Measurements from ENCODE around the gene NUP210.
A peak's percentile ranks its signal among the peaks of the same experiment; 100 is the strongest.
"Not testable (repeated sequence)": the region's sequence is repeated elsewhere in the genome, so short reads cannot be mapped to it uniquely, and the experiment has no call there.

The NUP210 gene

DNA sequence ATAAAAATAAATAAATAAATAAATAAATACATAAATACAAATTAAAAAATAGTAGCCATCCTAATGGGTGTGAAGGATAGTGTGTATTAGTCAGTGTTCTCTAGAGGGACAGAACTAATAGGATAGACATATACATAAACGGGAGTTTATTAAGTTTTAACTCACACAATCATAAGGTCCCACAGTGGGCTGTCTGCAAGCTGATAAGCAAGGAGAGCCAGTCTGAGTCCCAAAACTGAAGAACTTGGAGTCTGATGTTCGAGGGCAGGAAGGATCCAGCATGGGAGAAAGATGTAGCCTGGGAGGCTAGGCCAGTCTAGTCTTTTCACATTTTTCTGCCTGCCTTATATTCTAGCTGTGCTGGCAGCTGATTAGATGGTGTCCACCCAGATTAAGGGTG is 22.8 kb upstream of the NUP210 start:
- H3K27ac Mint-ChIP-seq, H3K4me3 Mint-ChIP-seq, ATAC-seq, H3K4me1 Mint-ChIP-seq, H3K9me3 Mint-ChIP-seq, H3K36me3 Mint-ChIP-seq, H3K27me3 Mint-ChIP-seq: not testable (repeated sequence)

DNA sequence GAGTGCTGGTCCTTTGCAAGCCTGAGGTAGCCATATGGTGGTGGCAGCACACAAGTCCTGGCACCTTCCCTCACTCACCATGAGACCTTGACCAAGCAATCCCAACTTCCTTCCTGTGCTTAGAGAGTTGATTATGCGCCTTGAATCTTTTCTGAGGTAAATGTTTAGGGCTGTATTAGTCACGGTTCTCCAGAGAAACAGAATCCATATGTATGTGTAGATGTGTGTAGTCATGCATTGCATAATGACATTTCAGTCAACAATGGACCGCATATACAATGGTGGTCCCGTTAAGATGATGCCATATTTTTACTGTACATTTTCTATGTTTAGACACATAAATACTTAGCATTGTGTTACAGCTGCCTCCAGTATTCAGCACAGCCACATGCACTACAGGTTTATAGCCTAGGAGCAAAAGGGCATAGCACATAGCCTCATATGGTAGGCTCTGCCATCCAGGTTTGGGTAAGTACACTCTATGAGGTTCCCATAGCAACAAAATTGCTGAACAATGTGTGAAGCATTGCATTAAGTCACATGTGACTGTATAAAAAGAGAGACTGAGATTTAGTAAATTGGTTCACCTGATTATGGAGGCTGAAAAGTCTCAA is 20.2 kb upstream of the NUP210 start:
- ATAC-seq = no peak
- no peaks in the 10 kb centered on the region for H3K36me3 Mint-ChIP-seq
- no peaks in the 10 kb centered on the region for H3K4me1 Mint-ChIP-seq
- H3K27ac Mint-ChIP-seq = no peak overlapping the region
- no peaks in the 10 kb centered on the region for H3K27me3 Mint-ChIP-seq
- no peak overlapping the region for H3K4me3 Mint-ChIP-seq
- no peaks in the 10 kb centered on the region for H3K9me3 Mint-ChIP-seq

DNA sequence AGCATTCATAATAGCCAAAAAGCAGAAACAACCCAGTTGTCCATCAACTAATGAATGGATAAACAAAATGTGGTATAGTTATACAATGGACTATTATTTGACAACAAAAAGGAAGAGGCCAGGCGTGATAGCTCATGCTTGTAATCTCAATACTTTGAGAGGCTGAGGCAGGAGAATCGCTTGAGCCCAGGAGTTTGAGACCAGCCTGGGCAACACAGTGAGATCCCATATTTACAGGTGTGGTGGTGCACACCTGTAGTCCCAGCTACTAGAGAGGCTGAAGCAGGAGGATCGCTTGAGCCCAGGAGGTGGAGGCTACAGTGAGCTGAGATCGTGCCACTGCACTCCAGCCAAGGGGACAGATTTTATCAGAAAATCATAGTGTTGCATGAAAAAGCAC is 16.1 kb upstream of the NUP210 start:
- H3K27me3 Mint-ChIP-seq, H3K9me3 Mint-ChIP-seq, ATAC-seq, H3K36me3 Mint-ChIP-seq, H3K27ac Mint-ChIP-seq, H3K4me3 Mint-ChIP-seq, H3K4me1 Mint-ChIP-seq: not testable (repeated sequence)

DNA sequence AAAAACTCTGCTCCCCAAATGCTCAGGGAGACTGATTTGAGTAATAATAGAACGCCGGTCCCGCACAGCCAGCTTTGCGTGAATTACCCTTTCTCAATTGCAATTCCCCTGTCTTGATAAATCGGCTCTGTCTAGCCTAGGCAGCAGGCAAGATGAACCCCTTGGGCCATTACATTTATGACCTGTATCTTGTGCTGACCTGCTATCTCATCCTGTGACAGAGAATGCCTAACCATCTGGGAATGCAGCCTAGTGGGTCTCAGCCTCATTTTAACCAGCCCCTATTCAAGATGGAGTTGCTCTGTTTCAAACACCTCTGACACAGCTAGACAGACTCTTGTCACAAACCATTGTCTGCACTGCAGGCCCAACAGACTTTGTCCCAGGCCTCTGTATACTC is 13.8 kb upstream of the NUP210 start:
- Mint-ChIP-seq H3K27ac (no peak overlapping the region), H3K4me1 (no peaks in the 10 kb centered on the region), H3K9me3 (no peaks in the 10 kb centered on the region), H3K4me3 (no peak overlapping the region), H3K36me3 (no peaks in the 10 kb centered on the region), H3K27me3 (no peaks in the 10 kb centered on the region)
- ATAC-seq = no peak

DNA sequence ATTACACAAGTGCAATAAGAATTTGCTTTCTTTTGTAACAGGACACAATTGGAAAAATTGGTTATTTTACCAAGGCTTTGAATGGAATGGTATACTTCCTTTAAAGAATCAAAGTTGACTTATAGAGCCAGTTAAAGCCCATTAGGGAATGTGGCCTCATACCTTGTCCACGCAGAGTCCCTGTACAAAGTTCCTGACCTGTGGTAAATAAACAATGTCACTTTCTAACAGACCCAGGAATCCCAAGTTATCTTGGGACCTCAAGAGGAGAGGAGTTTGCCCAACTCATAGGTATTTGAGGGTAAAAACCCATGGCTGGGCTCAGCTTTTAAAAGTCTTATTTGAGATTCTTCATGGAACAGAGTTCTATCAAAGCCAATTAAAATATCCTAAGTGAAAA is 12.0 kb upstream of the NUP210 start:
- no peak overlapping the region for H3K27ac Mint-ChIP-seq
- H3K4me3 Mint-ChIP-seq = no peak overlapping the region
- H3K27me3 Mint-ChIP-seq = no peaks in the 10 kb centered on the region
- no peak for ATAC-seq
- H3K4me1 Mint-ChIP-seq = peaks cover 8% of the 10 kb centered on the region
- H3K36me3 Mint-ChIP-seq = no peaks in the 10 kb centered on the region
- H3K9me3 Mint-ChIP-seq = no peaks in the 10 kb centered on the region

DNA sequence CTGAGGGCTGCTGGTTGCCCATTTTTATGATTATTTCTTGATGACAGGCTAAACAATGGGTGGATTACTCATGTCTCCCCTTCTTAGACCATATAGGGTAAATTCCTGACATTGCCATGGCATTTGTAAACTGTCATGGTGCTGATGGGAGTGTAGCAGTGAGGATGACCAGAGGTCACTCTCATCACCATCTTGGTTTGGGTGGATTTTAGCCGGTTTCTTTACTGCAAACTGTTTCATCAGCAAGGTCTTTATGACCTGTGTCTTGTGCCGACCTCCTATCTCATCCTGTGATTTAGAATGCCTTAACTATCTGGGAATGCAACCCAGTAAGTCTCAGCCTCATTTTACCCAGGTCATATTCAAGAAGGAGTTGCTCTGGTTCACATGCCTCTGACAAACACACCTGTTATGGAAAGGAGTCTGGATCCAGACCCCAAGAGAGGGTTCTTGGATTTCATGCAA is 10.3 kb upstream of the NUP210 start:
- not testable (repeated sequence) for H3K27ac Mint-ChIP-seq, H3K4me1 Mint-ChIP-seq, H3K36me3 Mint-ChIP-seq, ATAC-seq, H3K9me3 Mint-ChIP-seq, H3K27me3 Mint-ChIP-seq, H3K4me3 Mint-ChIP-seq

DNA sequence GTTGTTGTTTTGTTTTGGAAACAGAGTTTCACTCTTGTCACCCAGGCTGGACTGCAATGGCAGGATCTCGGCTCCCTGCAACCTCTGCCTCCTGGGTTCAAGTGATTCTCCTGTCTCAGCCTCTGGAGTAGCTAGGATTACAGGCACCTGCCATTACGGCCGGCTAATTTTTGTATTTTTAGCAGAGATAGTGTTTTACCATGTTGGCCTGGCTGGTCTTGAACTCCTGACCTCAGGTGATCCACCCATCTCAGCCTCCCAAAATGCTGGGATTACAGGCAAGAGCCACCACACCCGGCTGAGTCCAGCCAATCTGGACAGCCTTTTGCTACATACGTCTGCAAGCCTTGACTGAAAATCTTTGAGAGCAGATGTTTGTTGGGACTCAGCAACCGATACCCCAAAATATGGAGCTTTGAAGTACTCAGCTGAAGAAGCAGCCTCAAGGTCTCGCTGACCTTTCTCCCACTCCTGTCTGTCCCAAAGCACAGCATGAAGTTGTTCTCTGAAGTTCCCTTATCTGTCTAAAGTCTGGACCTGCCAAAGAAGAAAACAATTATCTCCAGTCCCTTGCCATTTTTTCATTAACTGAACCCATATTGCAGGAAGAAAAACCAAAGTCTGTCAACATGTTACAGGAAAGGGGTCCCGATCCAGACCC is 9.6 kb upstream of the NUP210 start:
- H3K27ac Mint-ChIP-seq = peak overlapping the region; percentile 82
- no peaks in the 10 kb centered on the region for H3K9me3 Mint-ChIP-seq
- no peak overlapping the region for H3K4me3 Mint-ChIP-seq
- peaks cover 8% of the 10 kb centered on the region for H3K4me1 Mint-ChIP-seq
- no peaks in the 10 kb centered on the region for H3K36me3 Mint-ChIP-seq
- H3K27me3 Mint-ChIP-seq = no peaks in the 10 kb centered on the region
- no peak for ATAC-seq

DNA sequence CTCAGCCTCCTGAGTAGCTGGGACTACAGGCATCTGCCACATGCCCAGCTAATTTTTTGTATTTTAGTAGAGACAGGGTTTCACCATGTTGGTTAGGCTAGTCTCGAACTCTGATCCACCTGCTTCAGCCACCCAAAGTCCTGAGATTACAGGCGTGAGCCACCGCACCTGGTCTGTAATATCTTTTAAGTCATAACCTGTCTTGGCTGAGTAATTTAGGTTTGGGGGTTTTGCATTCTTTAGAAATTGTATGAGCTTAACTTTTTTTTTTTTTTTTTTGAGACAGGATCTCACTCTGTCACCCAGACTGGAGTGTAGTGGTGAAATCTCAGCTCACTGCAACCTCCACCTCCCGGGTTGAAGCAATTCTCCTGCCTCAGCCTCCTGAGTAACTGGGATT is 8.6 kb upstream of the NUP210 start:
- H3K4me1 Mint-ChIP-seq, H3K9me3 Mint-ChIP-seq, ATAC-seq, H3K4me3 Mint-ChIP-seq, H3K27me3 Mint-ChIP-seq, H3K36me3 Mint-ChIP-seq: not testable (repeated sequence)
- H3K27ac Mint-ChIP-seq = peak overlapping the region; percentile 82

DNA sequence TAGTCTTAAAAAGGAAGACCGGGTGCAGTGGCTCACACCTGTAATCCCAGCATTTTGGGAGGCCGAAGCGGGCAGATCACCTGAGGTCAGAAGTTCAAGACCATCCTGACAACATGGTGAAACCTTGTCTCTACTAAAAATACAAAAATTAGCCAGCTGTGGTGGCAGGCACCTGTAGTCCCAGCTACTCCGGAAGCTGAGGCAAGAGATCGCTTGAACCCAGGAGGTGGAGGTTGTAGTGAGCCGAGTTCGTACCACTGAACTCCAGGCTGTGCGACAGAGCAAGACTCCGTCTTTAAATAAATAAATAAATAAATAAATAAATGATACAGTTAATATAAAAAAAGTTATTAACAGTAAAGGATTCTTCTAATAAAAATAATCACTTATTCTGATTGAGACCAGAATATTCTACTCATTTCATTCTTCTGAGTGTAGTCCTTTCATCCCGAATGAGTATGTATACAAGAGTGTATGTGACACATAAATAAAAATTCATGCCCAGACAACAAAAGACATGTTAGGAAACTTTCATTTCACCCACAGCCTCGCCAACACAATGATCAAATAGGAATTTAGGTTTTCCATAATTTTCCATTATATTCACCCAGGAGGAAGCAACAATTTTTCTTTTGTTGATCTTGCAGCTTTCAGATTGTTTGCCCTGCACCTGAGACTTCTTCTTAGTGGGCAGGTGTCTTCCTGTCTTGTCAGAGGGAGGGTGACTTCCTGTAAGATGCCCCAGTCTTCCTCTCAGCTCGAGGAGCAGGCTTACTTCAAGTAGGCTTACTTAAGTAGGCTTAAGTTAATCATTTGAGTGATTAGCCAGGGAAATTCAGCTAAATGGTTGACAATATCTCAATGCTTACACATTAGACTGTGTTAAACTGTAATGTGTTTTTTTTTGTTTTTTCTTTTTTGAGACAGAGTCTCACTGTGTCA is 7.8 kb upstream of the NUP210 start:
- H3K9me3 Mint-ChIP-seq = no peaks in the 10 kb centered on the region
- ATAC-seq = peak; percentile 61
- H3K27ac Mint-ChIP-seq = peak overlapping the region; percentile 82
- H3K36me3 Mint-ChIP-seq = no peaks in the 10 kb centered on the region
- H3K4me1 Mint-ChIP-seq = peaks cover 8% of the 10 kb centered on the region
- H3K27me3 Mint-ChIP-seq = no peaks in the 10 kb centered on the region
- no peak overlapping the region for H3K4me3 Mint-ChIP-seq

DNA sequence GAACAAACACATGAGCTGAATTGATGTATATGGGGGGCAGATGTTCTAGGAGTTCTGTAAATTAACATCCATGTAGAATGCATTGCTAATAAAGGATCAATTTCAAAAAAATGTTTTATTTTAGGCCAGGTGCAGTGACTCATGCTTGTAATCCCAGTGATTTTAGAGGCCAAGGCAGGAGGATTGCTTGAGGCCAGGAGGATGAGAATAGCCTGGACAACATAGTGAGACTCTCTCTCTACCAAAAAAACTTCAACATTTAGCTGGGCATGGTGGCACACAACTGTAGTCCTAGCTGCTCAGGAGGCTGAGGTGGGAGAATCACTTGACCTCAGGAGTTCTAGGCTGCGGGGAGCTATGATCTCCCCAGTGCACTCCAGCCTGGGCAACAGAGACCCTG is 6.5 kb upstream of the NUP210 start:
- Mint-ChIP-seq H3K9me3 (no peaks in the 10 kb centered on the region), H3K4me1 (peaks cover 16% of the 10 kb centered on the region), H3K27ac (no peak overlapping the region), H3K27me3 (no peaks in the 10 kb centered on the region), H3K36me3 (no peaks in the 10 kb centered on the region), H3K4me3 (no peak overlapping the region)
- ATAC-seq = no peak

DNA sequence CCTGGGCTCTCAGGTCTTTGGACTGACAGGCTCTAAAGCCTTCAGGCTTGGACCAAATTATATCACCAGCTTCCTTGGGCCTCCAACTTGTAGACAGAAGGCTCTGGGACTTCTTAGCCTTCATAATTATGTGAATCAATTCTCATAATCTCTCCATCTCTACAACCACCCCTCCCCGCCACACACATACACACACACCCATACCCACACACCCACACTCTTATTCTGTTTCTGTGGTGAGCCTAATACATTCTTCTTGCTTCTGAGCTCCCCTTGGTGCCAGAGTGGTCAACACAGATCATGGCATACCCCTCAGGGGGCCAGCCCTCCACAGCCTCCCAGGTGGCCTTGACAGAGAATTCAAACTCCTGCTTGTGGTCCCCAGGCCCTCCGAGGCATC is 5.6 kb upstream of the NUP210 start:
- ATAC-seq = no peak
- H3K4me3 Mint-ChIP-seq = no peak overlapping the region
- no peaks in the 10 kb centered on the region for H3K9me3 Mint-ChIP-seq
- peak overlapping the region; percentile 30 for H3K27ac Mint-ChIP-seq
- H3K4me1 Mint-ChIP-seq = peaks cover 25% of the 10 kb centered on the region
- no peaks in the 10 kb centered on the region for H3K36me3 Mint-ChIP-seq
- no peaks in the 10 kb centered on the region for H3K27me3 Mint-ChIP-seq

DNA sequence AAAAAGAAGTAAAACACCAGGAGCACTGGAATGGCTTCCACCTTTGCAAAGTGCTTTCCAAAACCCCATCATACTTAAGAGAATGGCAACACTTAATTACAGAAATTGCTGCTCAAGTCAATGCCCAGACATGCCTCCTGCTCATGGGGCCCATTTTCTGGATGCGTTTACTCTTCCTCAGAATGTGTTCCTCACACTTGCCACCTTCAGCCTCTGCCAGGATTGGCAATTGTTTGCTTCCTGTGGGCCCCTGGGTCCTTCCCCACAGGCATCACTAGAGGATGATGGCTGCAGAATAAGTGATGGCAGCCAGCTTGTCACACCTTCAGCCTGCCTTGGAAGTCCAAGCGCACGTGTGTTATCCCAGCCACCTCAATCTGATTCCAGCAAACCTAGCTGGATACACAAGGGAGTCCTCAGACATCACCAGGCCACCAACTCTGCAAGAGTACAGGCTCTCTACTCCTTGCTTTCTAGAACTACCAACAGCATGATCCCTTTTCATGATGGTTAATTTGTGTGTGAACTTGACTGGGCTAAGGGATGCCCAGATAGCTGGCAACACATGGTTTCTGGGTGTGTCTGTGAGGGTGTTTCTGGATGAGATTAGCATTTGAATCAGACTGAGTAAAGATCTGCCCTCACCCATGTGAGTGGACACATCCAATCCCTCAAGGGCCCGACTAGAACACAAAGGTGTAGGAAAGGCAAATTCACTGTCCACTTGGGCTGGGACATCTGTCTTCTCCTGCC is 4.9 kb upstream of the NUP210 start:
- Mint-ChIP-seq H3K4me1 (peaks cover 28% of the 10 kb centered on the region), H3K27me3 (no peaks in the 10 kb centered on the region), H3K4me3 (no peak overlapping the region), H3K27ac (peak overlapping the region; percentile 30), H3K36me3 (no peaks in the 10 kb centered on the region), H3K9me3 (no peaks in the 10 kb centered on the region)
- no peak for ATAC-seq

DNA sequence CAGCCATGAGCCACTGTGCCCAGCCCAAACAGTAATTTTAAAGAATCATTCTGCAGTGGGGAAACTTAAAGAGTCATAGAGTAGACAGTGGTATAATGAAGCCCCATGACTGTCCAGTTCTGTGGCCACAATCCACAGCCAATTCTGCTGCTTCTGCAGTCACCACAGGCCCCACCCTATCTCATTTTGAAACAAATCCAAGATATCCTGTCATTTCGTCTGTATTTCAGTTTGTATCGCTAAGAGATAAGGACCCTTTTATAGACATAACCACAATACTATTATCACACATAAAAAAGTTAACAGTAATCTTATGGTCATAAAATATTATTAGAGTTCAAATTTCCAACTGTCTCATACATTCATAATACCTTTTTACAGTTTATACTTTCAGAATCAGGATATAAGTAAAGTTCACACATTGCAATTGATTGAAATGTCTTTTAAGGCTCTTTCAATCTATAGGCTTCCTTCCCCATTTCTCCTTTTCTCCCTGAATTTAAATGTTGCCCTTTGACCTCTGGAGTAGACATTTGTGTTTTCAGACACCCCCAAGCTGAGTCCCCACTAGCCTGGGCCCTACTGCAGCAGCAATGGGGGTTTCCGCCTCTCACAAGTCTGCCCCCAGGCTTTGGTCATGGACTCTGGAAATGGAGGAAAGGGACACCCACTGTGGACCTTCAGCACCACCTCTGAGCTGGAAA is 4.2 kb upstream of the NUP210 start:
- Mint-ChIP-seq H3K9me3 (no peaks in the 10 kb centered on the region), H3K36me3 (no peaks in the 10 kb centered on the region)

DNA sequence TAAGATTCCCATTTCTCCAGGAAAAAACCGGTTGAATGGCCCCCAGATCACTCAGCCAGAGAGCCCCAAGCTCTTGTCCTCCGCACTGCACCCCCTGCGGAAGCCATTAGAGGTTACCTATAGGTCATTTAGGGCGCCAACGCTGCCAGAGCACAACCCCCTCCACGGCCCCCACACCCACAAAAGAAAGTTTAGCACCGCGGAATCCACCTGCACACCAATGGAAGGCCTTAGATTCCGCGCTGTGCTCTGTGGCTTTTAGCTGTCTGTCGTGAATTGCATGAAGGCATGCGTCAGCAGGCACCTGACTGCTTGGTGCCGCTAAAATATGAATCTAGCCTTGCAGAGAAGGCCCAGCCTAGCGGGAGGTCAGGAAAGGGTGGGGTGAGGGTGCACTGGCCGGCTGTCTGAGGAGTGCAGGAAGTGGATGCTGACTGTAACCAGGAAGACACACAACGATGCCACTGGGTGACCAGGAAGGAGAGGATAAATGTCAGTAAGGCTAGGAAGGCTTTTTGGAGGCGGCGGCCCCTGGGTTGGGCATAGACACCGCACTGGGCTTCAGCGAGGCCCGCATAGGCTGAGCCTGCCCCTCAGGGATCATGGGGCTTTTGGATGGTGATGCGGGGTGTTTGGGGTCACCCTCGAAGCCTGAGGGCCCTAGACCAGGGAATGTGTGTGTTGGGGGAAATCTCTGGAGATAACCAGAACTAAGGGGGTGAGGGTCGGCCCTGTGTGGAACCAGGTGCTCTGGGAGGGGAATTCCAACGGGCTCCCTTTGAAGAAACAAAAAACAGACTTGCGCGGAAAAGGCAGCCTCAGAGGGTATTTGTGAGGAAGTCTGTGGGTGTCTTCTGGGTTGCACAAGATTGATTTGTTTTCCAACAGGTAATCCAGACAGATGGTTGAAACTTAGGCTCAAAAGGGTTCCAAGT is 976 bp upstream of the NUP210 start:
- Mint-ChIP-seq H3K9me3 (no peaks in the 10 kb centered on the region), H3K27me3 (no peaks in the 10 kb centered on the region), H3K27ac (peak overlapping the region; percentile 97), H3K4me3 (peak overlapping the region; percentile 96), H3K36me3 (peaks cover 7% of the 10 kb centered on the region), H3K4me1 (peaks cover 44% of the 10 kb centered on the region)
- peak; percentile 74 for ATAC-seq

More for the DNA sequence above, 4.2 kb upstream of the NUP210 start:
- ATAC-seq = no peak
- Mint-ChIP-seq H3K27me3 (no peaks in the 10 kb centered on the region), H3K27ac (no peak overlapping the region), H3K4me3 (no peak overlapping the region), H3K4me1 (peaks cover 28% of the 10 kb centered on the region)
